H1 (cell line): ENCODE results near the gene SPEF2. TPM values are rescaled to one million over a fixed set of nuclear protein-coding genes. Genes with fewer than 3 reads are reported as not detected.

Source experiments
- CTCF ChIA-PET: fragments of 300-600 bp; sonication (Branson Sonifier 250); formaldehyde crosslinking; loops from one replicate; lab custom pipeline; 2021; ENCODE audit not compliant: partially characterized antibody; lab: Charles Lee
- POLR2A ChIA-PET: fragments of 300-600 bp; sonication (Branson Sonifier 250); formaldehyde crosslinking; loops from one replicate; lab custom pipeline; 2021; ENCODE audit warnings: inconsistent platforms; ENCODE audit not compliant: partially characterized antibody; lab: Charles Lee
- DNase-seq, 2 experiments: peaks; one replicate each; pipeline versions ENCODE4 v3.0.0 to v3.0.0-alpha.2; 2010 to 2022; ENCODE audit warnings: low spot score in 2 of 2, low read depth in 1 of 2, mixed read lengths in 1 of 2
- FAIRE-seq: peaks from 2 replicates; lab custom pipeline; 2011; peaks lifted over from hg19 to GRCh38; lab: Jason Lieb, UNC
- H2AFZ ChIP-seq: 2 replicates; pipeline ENCODE4 v1.8.1; 2012; ENCODE audit warnings: low read length, inconsistent platforms
- H2AK5ac ChIP-seq: 2 replicates; pipeline ENCODE4 v1.6.1; 2013; ENCODE audit warnings: low read depth, low read length
- H2BK120ac ChIP-seq: replicated peaks from 2 replicates; pipeline ENCODE3; 2013; ENCODE audit warnings: low read depth, low read length, inconsistent platforms
- H2BK12ac ChIP-seq: 2 replicates; pipeline ENCODE4 v1.6.1; 2013; ENCODE audit warnings: low read depth, low read length
- H2BK15ac ChIP-seq: 2 replicates; pipeline ENCODE4 v1.6.1; 2013; ENCODE audit warnings: low read length
- H2BK20ac ChIP-seq: 2 replicates; pipeline ENCODE4 v1.6.1; 2013; ENCODE audit warnings: low read length
- H2BK5ac ChIP-seq: 2 replicates; pipeline ENCODE4 v1.6.1; 2013; ENCODE audit warnings: low read depth, low read length
- H3K14ac ChIP-seq: 2 replicates; pipeline ENCODE4 v1.6.1; 2013; ENCODE audit warnings: inconsistent platforms; ENCODE audit not compliant: insufficient read length
- H3K18ac ChIP-seq: 2 replicates; pipeline ENCODE4 v1.6.1; 2013; ENCODE audit warnings: low read length; ENCODE audit errors: extremely low read depth
- H3K23ac ChIP-seq: 2 replicates; pipeline ENCODE4 v1.6.1; 2013; ENCODE audit warnings: inconsistent platforms; ENCODE audit not compliant: insufficient read length
- H3K23me2 ChIP-seq: 2 replicates; pipeline ENCODE4 v1.6.1; 2013; ENCODE audit warnings: low read depth, low read length
- H3K27ac ChIP-seq: 2 replicates; pipeline ENCODE4 v1.6.1; 2011; ENCODE audit warnings: low read depth, low read length, inconsistent platforms
- H3K27me3 ChIP-seq, 4 experiments: replicated peaks in 1 of 4; 1 replicate in 1 of 4; 2 replicates in 3 of 4; pipeline versions ENCODE4 v1.6.1 to v1.8.1; 2011 to 2013; ENCODE audit warnings: low read length in 3 of 4, mild to moderate bottlenecking in 3 of 4, inconsistent platforms in 2 of 4, mixed read lengths in 2 of 4, moderate library complexity in 1 of 4; ENCODE audit not compliant: control insufficient read depth in 3 of 4, insufficient read depth in 3 of 4; ENCODE audit errors: extremely low read depth in 1 of 4
- H3K36me3 ChIP-seq, 4 experiments: 2 replicates each; pipeline versions ENCODE4 v1.6.1 to v1.8.1; 2011 to 2013; ENCODE audit warnings: mild to moderate bottlenecking in 4 of 4, low read length in 3 of 4, moderate library complexity in 2 of 4, control low read depth in 1 of 4, inconsistent platforms in 1 of 4; ENCODE audit not compliant: insufficient read depth in 4 of 4, control insufficient read depth in 2 of 4
- H3K4ac ChIP-seq: replicated peaks from 2 replicates; pipeline ENCODE3; 2013; ENCODE audit warnings: low read length, low read depth, mixed read lengths, inconsistent platforms; ENCODE audit not compliant: insufficient read length
- H3K4me1 ChIP-seq, 4 experiments: replicated peaks in 1 of 4; 1 replicate in 1 of 4; 2 replicates in 3 of 4; pipeline versions ENCODE4 v1.6.1 to v1.8.1; 2011 to 2013; ENCODE audit warnings: low read length in 3 of 4, inconsistent platforms in 2 of 4, mixed read lengths in 1 of 4; ENCODE audit not compliant: insufficient read depth in 4 of 4, control insufficient read depth in 3 of 4
- H3K4me2 ChIP-seq, 2 experiments: 2 replicates each; pipeline versions ENCODE4 v1.6.1 to v1.8.1; 2011 to 2013; ENCODE audit warnings: low read depth in 2 of 2, low read length in 2 of 2, control low read depth in 1 of 2, inconsistent platforms in 1 of 2, mild to moderate bottlenecking in 1 of 2; ENCODE audit not compliant: insufficient read depth in 1 of 2
- H3K4me3 ChIP-seq, 4 experiments: fragments of 200-600, 300-600 bp in 1 of 4; sonication (generic), shearing (Covaris generic), sonication (Bioruptor Twin) in 1 of 4; 2 replicates each; pipeline versions ENCODE4 v1.5.1 to v1.8.1; 2011 to 2016; ENCODE audit warnings: low read length in 4 of 4, low read depth in 3 of 4, control low read depth in 2 of 4, inconsistent platforms in 2 of 4, mild to moderate bottlenecking in 2 of 4, mixed read lengths in 1 of 4, moderate library complexity in 1 of 4; ENCODE audit not compliant: insufficient read depth in 2 of 4; ENCODE audit errors: extremely low read depth in 1 of 4
- H3K56ac ChIP-seq: replicated peaks from 2 replicates; pipeline ENCODE3; 2013; ENCODE audit warnings: low read depth, mild to moderate bottlenecking, mixed read lengths, low read length, inconsistent platforms; ENCODE audit not compliant: insufficient read length
- H3K79me1 ChIP-seq: 2 replicates; pipeline ENCODE4 v1.6.1; 2013; ENCODE audit warnings: low read depth, low read length, control low read depth
- H3K79me2 ChIP-seq, 2 experiments: 2 replicates each; pipeline versions ENCODE4 v1.6.1 to v1.8.1; 2012 to 2013; ENCODE audit warnings: low read length in 2 of 2, mild to moderate bottlenecking in 2 of 2, inconsistent platforms in 1 of 2; ENCODE audit not compliant: insufficient read depth in 2 of 2, control insufficient read depth in 1 of 2
- H3K9ac ChIP-seq, 4 experiments: replicated peaks in 1 of 4; 1 replicate in 1 of 4; 2 replicates in 3 of 4; pipeline versions ENCODE4 v1.6.1 to v1.8.1; 2011 to 2013; ENCODE audit warnings: low read depth in 3 of 4, low read length in 3 of 4, control low read depth in 2 of 4, mild to moderate bottlenecking in 2 of 4, moderate library complexity in 2 of 4, inconsistent platforms in 1 of 4; ENCODE audit errors: extremely low read depth in 1 of 4
- H3K9me3 ChIP-seq, 2 experiments: 2 replicates each; pipeline versions ENCODE4 v1.6.1 to v1.8.1; 2012 to 2013; ENCODE audit warnings: mild to moderate bottlenecking in 2 of 2, moderate library complexity in 2 of 2, control low read depth in 1 of 2, inconsistent platforms in 1 of 2, low read depth in 1 of 2, low read length in 1 of 2, mixed read lengths in 1 of 2; ENCODE audit not compliant: insufficient read depth in 2 of 2
- H4K20me1 ChIP-seq, 2 experiments: replicated peaks in 1 of 2; 2 replicates each; pipeline versions ENCODE3 to v1.8.1; 2011 to 2013; ENCODE audit warnings: inconsistent platforms in 2 of 2, low read length in 2 of 2, mild to moderate bottlenecking in 1 of 2; ENCODE audit not compliant: insufficient read depth in 2 of 2, control insufficient read depth in 1 of 2
- H4K5ac ChIP-seq: 2 replicates; pipeline ENCODE4 v1.6.1; 2013; ENCODE audit warnings: low read length, low read depth, mixed read lengths, inconsistent platforms; ENCODE audit not compliant: insufficient read length
- H4K8ac ChIP-seq: 2 replicates; pipeline ENCODE4 v1.8.0; 2013; ENCODE audit warnings: mild to moderate bottlenecking, moderate library complexity, low read length, inconsistent platforms; ENCODE audit not compliant: insufficient read depth; ENCODE audit errors: extremely low read depth
- H4K91ac ChIP-seq: replicated peaks from 2 replicates; pipeline ENCODE3; 2013; ENCODE audit warnings: low read length, mixed read lengths, inconsistent platforms; ENCODE audit not compliant: insufficient read length
- CEBPB ChIP-seq: IDR thresholded peaks from 2 replicates; pipeline ENCODE4 v1.6.1; 2012; ENCODE audit warnings: low read depth, low read length
- E2F6 ChIP-seq: IDR thresholded peaks from 2 replicates; pipeline ENCODE4 v1.6.1; 2012; ENCODE audit warnings: inconsistent platforms
- EGR1 ChIP-seq: IDR thresholded peaks from 2 replicates; pipeline ENCODE4 v1.6.1; 2011; ENCODE audit warnings: low read depth, low read length, borderline replicate concordance
- HDAC2 ChIP-seq, 2 experiments: fragments of 300-600 bp in 1 of 2; sonication (generic) in 1 of 2; IDR thresholded peaks; 2 replicates each; pipeline ENCODE4 v1.6.1; 2011 to 2012; ENCODE audit warnings: low read depth in 2 of 2, low read length in 2 of 2, mild to moderate bottlenecking in 2 of 2, moderate library complexity in 2 of 2, borderline replicate concordance in 1 of 2, inconsistent platforms in 1 of 2
- KDM4A ChIP-seq: IDR thresholded peaks from one replicate; pipeline ENCODE4 v1.7.1; 2012; ENCODE audit warnings: low read depth, mild to moderate bottlenecking, moderate library complexity, low read length, inconsistent platforms; ENCODE audit not compliant: severe bottlenecking
- RAD21 ChIP-seq, 2 experiments: IDR thresholded peaks in 1 of 2; conservative IDR thresholded peaks in 1 of 2; 2 replicates each; pipeline ENCODE4 v1.6.1; 2011; ENCODE audit warnings: low read depth in 2 of 2, low read length in 2 of 2, improper control_type of control experiment in 1 of 2, inconsistent platforms in 1 of 2, mild to moderate bottlenecking in 1 of 2, moderate library complexity in 1 of 2
- SAP30 ChIP-seq: fragments of 300-600 bp; sonication (generic); IDR thresholded peaks from 2 replicates; pipeline ENCODE4 v1.7.1; 2012; ENCODE audit warnings: low read length, moderate library complexity, mild to moderate bottlenecking, inconsistent platforms; ENCODE audit not compliant: insufficient read depth, insufficient replicate concordance
- SRF ChIP-seq: IDR thresholded peaks from 2 replicates; pipeline ENCODE4 v1.6.1; 2011; ENCODE audit warnings: mild to moderate bottlenecking, low read depth, low read length, moderate library complexity
- SUZ12 ChIP-seq: fragments of 200-600 bp; sonication (generic); IDR thresholded peaks from 2 replicates; pipeline ENCODE4 v1.6.1; 2012; ENCODE audit warnings: mild to moderate bottlenecking, inconsistent platforms, low read length, moderate library complexity, mixed read lengths
- TEAD4 ChIP-seq: IDR thresholded peaks from 2 replicates; pipeline ENCODE4 v1.6.1; 2012; ENCODE audit warnings: low read depth, low read length, inconsistent platforms, mixed read lengths
- YY1 ChIP-seq: IDR thresholded peaks from 2 replicates; pipeline ENCODE4 v1.6.1; 2011; ENCODE audit warnings: low read depth, mild to moderate bottlenecking, low read length
- polyA plus RNA-seq, 7 experiments: library from polyadenylated mRNA; depleted of rRNA in 3 of 7; stranded (reverse) in 5 of 7; unstranded in 2 of 7; fragments of >200 nt in 5 of 7; fragments of 200-250 nt in 2 of 7; gene quantifications; 1 replicate in 5 of 7; 2 replicates in 1 of 7; 4 replicates in 1 of 7; pipeline versions ENCODE4 v1.2.1 to v1.2.3, GENCODE V29; 2011 to 2013; ENCODE audit warnings: missing spikeins in 2 of 7, mixed read lengths in 2 of 7
- total RNA-seq: library from RNA; stranded (reverse); fragmentation: NEBNext Ultra II Directional; extraction: Animal tissue kit (Norgen Biotek cat#: 25700); gene quantifications from 2 replicates; pipeline ENCODE4 v1.2.1, GENCODE V29; 2021

Gene SPEF2
- total and polyA plus RNA-seq, 2 of the 8 experiments (the other 6 are each of a cell fraction or from before 2014, with no cell fraction given), result 0.14 to 0.73 TPM

- ChIA-PET CTCF (no interaction called here), POLR2A (no interaction called here)
- Histone ChIP-seq H4K8ac (no peak overlapping the region), H3K14ac (no peak overlapping the region), H3K79me2 (no peaks in the 10 kb centered on the region), H2BK5ac (no peak overlapping the region), H2BK120ac (no peak overlapping the region), H3K56ac (no peak overlapping the region), H3K9me3 (no peaks in the 10 kb centered on the region), H3K4ac (no peak overlapping the region), H3K36me3 (no peaks in the 10 kb centered on the region), H2BK15ac (no peak overlapping the region), H2AFZ (no peak overlapping the region), H3K4me2 (no peak overlapping the region), H3K23ac (no peak overlapping the region), H2BK12ac (no peak overlapping the region), H3K4me3 (no peak overlapping the region), H3K79me1 (no peaks in the 10 kb centered on the region), H3K23me2 (no peaks in the 10 kb centered on the region), H3K9ac (no peak overlapping the region), H3K18ac (no peak overlapping the region), H4K91ac (no peak overlapping the region), H4K20me1 (no peaks in the 10 kb centered on the region), H3K27ac (no peak overlapping the region), H2BK20ac (no peak overlapping the region), H2AK5ac (no peak overlapping the region), H4K5ac (no peak overlapping the region), H3K4me1 (no peaks in the 10 kb centered on the region), H3K27me3 (no peaks in the 10 kb centered on the region)
- FAIRE-seq (no peak), DNase-seq (no peak)
- TF ChIP-seq RAD21 (IDR thresholded peaks at IDR 0.05 in 1 of 2, conservative IDR thresholded peaks at IDR 0.05 in 1 of 2; ENCODE audit: low read depth in 2 of 2, low read length in 2 of 2), result no peak
- no peak for TF ChIP-seq HDAC2 (IDR thresholded peaks at IDR 0.05; ENCODE audit: borderline replicate concordance in 1 of 2, low read depth in 2 of 2, low read length in 2 of 2)
- no peak for TF ChIP-seq SAP30
- TF ChIP-seq E2F6, result no peak
- TF ChIP-seq SUZ12, result no peak
- TF ChIP-seq YY1, result no peak
- TF ChIP-seq SRF, result no peak
- TF ChIP-seq TEAD4, result no peak
- no peak for TF ChIP-seq CEBPB
- TF ChIP-seq EGR1, result no peak
- TF ChIP-seq KDM4A, result no peak
Observed at GRCh38 chr5:35810601-35811000, 192.9 kb downstream of the SPEF2 start.
